ENCODE measurements around the gene LIN28A. TPM values are rescaled to one million over a fixed set of nuclear protein-coding genes. Genes with fewer than 3 reads are reported as not detected.

LIN28A gene
- total RNA-seq, 1 experiment from 2014 or later = not detected

Other genes with a start within 250 kb of the LIN28A start
- not detected in 2 replicates for gene C1orf232, start 241.9 kb upstream of the LIN28A start, total RNA-seq (2014; rRNA removed; shearing (Covaris generic))
- 22.4 and 23.0 TPM in 2 replicates for gene ZNF593, start 240.9 kb upstream of the LIN28A start, total RNA-seq (2014; rRNA removed; shearing (Covaris generic))
- not detected in 2 replicates for gene ZNF593OS, start 239.0 kb upstream of the LIN28A start, total RNA-seq (2014; rRNA removed; shearing (Covaris generic))
- 0.49 TPM in 1 of 2 replicates, not detected in the other for gene CNKSR1, start 233.3 kb upstream of the LIN28A start, total RNA-seq (2014; rRNA removed; shearing (Covaris generic))
- not detected in 2 replicates for gene CATSPER4, start 220.2 kb upstream of the LIN28A start, total RNA-seq (2014; rRNA removed; shearing (Covaris generic))
- gene CEP85, start 176.6 kb upstream of the LIN28A start, total RNA-seq (2014; rRNA removed; shearing (Covaris generic)) = 28.6 and 43.0 TPM in 2 replicates
- gene SH3BGRL3, start 130.7 kb upstream of the LIN28A start, total RNA-seq (2014; rRNA removed; shearing (Covaris generic)) = 268 and 302 TPM in 2 replicates
- 4.1 and 7.3 TPM in 2 replicates for gene UBXN11, start 104.2 kb upstream of the LIN28A start, total RNA-seq (2014; rRNA removed; shearing (Covaris generic))
- gene CD52, start 92.9 kb upstream of the LIN28A start, total RNA-seq (2014; rRNA removed; shearing (Covaris generic)) = not detected in 2 replicates
- 0.42 and 2.0 TPM in 2 replicates for gene CRYBG2, start 56.7 kb upstream of the LIN28A start, total RNA-seq (2014; rRNA removed; shearing (Covaris generic))
- gene ZNF683, start 38.1 kb upstream of the LIN28A start, total RNA-seq (2014; rRNA removed; shearing (Covaris generic)) = not detected in 2 replicates
- 58.0 and 62.5 TPM in 2 replicates for gene DHDDS, start 21.5 kb downstream of the LIN28A start, total RNA-seq (2014; rRNA removed; shearing (Covaris generic))
- gene HMGN2, start 61.6 kb downstream of the LIN28A start, total RNA-seq (2014; rRNA removed; shearing (Covaris generic)) = 1,156 and 1,189 TPM in 2 replicates
- 24.8 and 34.2 TPM in 2 replicates for gene RPS6KA1, start 118.9 kb downstream of the LIN28A start, total RNA-seq (2014; rRNA removed; shearing (Covaris generic))

Data from M059J (cell line).